ENCODE measurements around the gene GLI3.
A peak's percentile ranks its signal among the peaks of the same experiment; 100 is the strongest.

Gene GLI3

GRCh38 chr7:41992881-41993867 is 243.8 kb downstream of the GLI3 start:
- DNase-seq: no peak

- no peak for DNase-seq
These were observed 252.1 kb downstream of the GLI3 start for GRCh38 chr7:41984888-41985287.

GRCh38 chr7:41981046-41982040 is 255.7 kb downstream of the GLI3 start:
- no peak for DNase-seq

- DNase-seq: peak; percentile 1
These were observed 257.1 kb downstream of the GLI3 start for GRCh38 chr7:41979834-41980307.

GRCh38 chr7:41978858-41979257 is 258.2 kb downstream of the GLI3 start:
- no peak for DNase-seq

GRCh38 chr7:41977661-41978060 is 259.3 kb downstream of the GLI3 start:
- no peak for DNase-seq

- DNase-seq: peak; percentile 3
These were observed 259.8 kb downstream of the GLI3 start for GRCh38 chr7:41977151-41977651.

GRCh38 chr7:41976411-41976810 is 260.6 kb downstream of the GLI3 start:
- no peak for DNase-seq

GRCh38 chr7:41975849-41976248 is 261.2 kb downstream of the GLI3 start:
- no peak for DNase-seq

- no peak for DNase-seq
These were observed 262.0 kb downstream of the GLI3 start for GRCh38 chr7:41974870-41975557.

GRCh38 chr7:41973202-41973730 is 263.7 kb downstream of the GLI3 start:
- no peak for DNase-seq

GRCh38 chr7:41972776-41973175 is 264.2 kb downstream of the GLI3 start:
- DNase-seq: no peak

GRCh38 chr7:41972270-41972669 is 264.7 kb downstream of the GLI3 start:
- DNase-seq: no peak

- DNase-seq: no peak
These were observed 265.3 kb downstream of the GLI3 start for GRCh38 chr7:41971640-41972187.

- DNase-seq: no peak
These were observed 266.1 kb downstream of the GLI3 start for GRCh38 chr7:41970941-41971340.

GRCh38 chr7:41969561-41970105 is 267.4 kb downstream of the GLI3 start:
- no peak for DNase-seq

GRCh38 chr7:41967156-41967555 is 269.9 kb downstream of the GLI3 start:
- DNase-seq: no peak

GRCh38 chr7:41965951-41966505 is 271.0 kb downstream of the GLI3 start:
- DNase-seq: no peak

- DNase-seq: no peak
These were observed 271.9 kb downstream of the GLI3 start for GRCh38 chr7:41964849-41965745.

GRCh38 chr7:41964183-41964753 is 272.7 kb downstream of the GLI3 start:
- DNase-seq: no peak

Measured in NCI-H2171 treated with DMSO at 0.1 percent for 48 hours (cell line).